Colonic mucosa (tissue), 4 donors: Measurements from ENCODE around the gene POLD2. TPM values are rescaled to one million over a fixed set of nuclear protein-coding genes. Genes with fewer than 3 reads are reported as not detected.

Source experiments
- DNase-seq: peaks from one replicate; pipeline ENCODE4 v3.0.0-alpha.2; 2020
- H3K27ac ChIP-seq: fragments of 200-600 bp; one replicate; pipeline ENCODE4 v1.8.0; 2021
- H3K27me3 ChIP-seq: fragments of 200-600 bp; one replicate; pipeline ENCODE4 v1.8.0; 2021
- H3K36me3 ChIP-seq: fragments of 200-600 bp; one replicate; pipeline ENCODE4 v1.8.0; 2021
- H3K4me1 ChIP-seq: fragments of 200-600 bp; one replicate; pipeline ENCODE4 v1.8.0; 2021; ENCODE audit warnings: mild to moderate bottlenecking
- H3K4me3 ChIP-seq: fragments of 200-600 bp; one replicate; pipeline ENCODE4 v1.8.0; 2021
- H3K9ac ChIP-seq, 2 donors: one replicate each; pipeline ENCODE4 v1.7.0; 2013; ENCODE audit warnings: control low read depth in 2 of 2, low read depth in 2 of 2, low read length in 2 of 2
- H3K9me3 ChIP-seq: fragments of 200-600 bp; one replicate; pipeline ENCODE4 v1.8.0; 2021
- CTCF ChIP-seq: fragments of 200-600 bp; IDR thresholded peaks from one replicate; pipeline ENCODE4 v1.8.0; 2022; ENCODE audit warnings: antibody characterized with exemption, mild to moderate bottlenecking
- intact Hi-C: fragments of 100-400 bp; cut with DNase I; formaldehyde crosslinking; loops from one replicate; pipeline ENCODE4 v1.14.1; 2022
- total RNA-seq, 2 donors: library from RNA; stranded (reverse); fragmentation: NEBNext Ultra II Directional in 1 of 2; extraction: Animal tissue kit (Norgen Biotek cat#: 25700) in 1 of 2; gene quantifications; one replicate each; pipeline ENCODE4 v1.2.1, GENCODE V29; 2021
- donor health status: healthy.
- donor health status: DM: no; HTN: no; CAD: no.
- donor health status: DM: no; HTN: no; CAD: no.

Gene POLD2
- total RNA-seq, 2 donors from 2014 or later: 54.8 to 161 TPM

GRCh38 chr7:44071726-44072363 lies 51.5 kb downstream of the POLD2 start:
- intact Hi-C loops: no loop called here
- H3K9me3 ChIP-seq: no peaks in the 10 kb centered on the region
- H3K27me3 ChIP-seq: no peaks in the 10 kb centered on the region
- DNase-seq: peak; percentile 47
- H3K9ac ChIP-seq: no peak overlapping the region
- H3K4me3 ChIP-seq: no peak overlapping the region
- H3K36me3 ChIP-seq: no peaks in the 10 kb centered on the region
- peak overlapping the region; percentile 89 for H3K27ac ChIP-seq
- H3K4me1 ChIP-seq: peaks cover 30% of the 10 kb centered on the region
- TF ChIP-seq CTCF: no peak

GRCh38 chr7:44068054-44068453 lies 55.3 kb downstream of the POLD2 start:
- Histone ChIP-seq H3K27ac (no peak overlapping the region), H3K4me1 (peaks cover 17% of the 10 kb centered on the region), H3K9me3 (no peaks in the 10 kb centered on the region), H3K4me3 (no peak overlapping the region), H3K27me3 (no peaks in the 10 kb centered on the region), H3K36me3 (no peaks in the 10 kb centered on the region), H3K9ac (no peak overlapping the region)
- no peak for DNase-seq
- intact Hi-C loops: no loop called here
- no peak for TF ChIP-seq CTCF

GRCh38 chr7:44067064-44067951 lies 56.0 kb downstream of the POLD2 start:
- Histone ChIP-seq H3K27me3 (no peaks in the 10 kb centered on the region), H3K36me3 (no peaks in the 10 kb centered on the region), H3K9me3 (no peaks in the 10 kb centered on the region), H3K9ac (no peak overlapping the region), H3K4me1 (peaks cover 9% of the 10 kb centered on the region), H3K27ac (no peak overlapping the region), H3K4me3 (no peak overlapping the region)
- intact Hi-C loops: no loop called here
- no peak for DNase-seq
- TF ChIP-seq CTCF: no peak

- DNase-seq: no peak
- no peak for TF ChIP-seq CTCF
- Histone ChIP-seq H3K9me3 (no peaks in the 10 kb centered on the region), H3K36me3 (no peaks in the 10 kb centered on the region), H3K4me1 (peaks cover 2% of the 10 kb centered on the region), H3K4me3 (no peak overlapping the region), H3K27ac (no peak overlapping the region), H3K9ac (no peak overlapping the region), H3K27me3 (no peaks in the 10 kb centered on the region)
- intact Hi-C loops: no loop called here
Measured at GRCh38 chr7:44066494-44067063, 56.8 kb downstream of the POLD2 start.

GRCh38 chr7:44066111-44066460 lies 57.3 kb downstream of the POLD2 start:
- H3K4me1 ChIP-seq: no peaks in the 10 kb centered on the region
- H3K36me3 ChIP-seq: no peaks in the 10 kb centered on the region
- H3K9me3 ChIP-seq: no peaks in the 10 kb centered on the region
- intact Hi-C loops: no loop called here
- H3K9ac ChIP-seq: no peak overlapping the region
- H3K27me3 ChIP-seq: no peaks in the 10 kb centered on the region
- H3K4me3 ChIP-seq: no peak overlapping the region
- no peak for TF ChIP-seq CTCF
- no peak overlapping the region for H3K27ac ChIP-seq
- DNase-seq: no peak
